ENCODE data around the gene LMO4. TPM values are rescaled to one million over a fixed set of nuclear protein-coding genes. Genes with fewer than 3 reads are reported as not detected.

The LMO4 gene
- 10 to 100 TPM; 19.8 to 60.5 (median 27.7) TPM for total RNA-seq
- 10 to 100 TPM; 20.5 to 50.2 TPM for polyA plus RNA-seq
- long read RNA-seq, donor 1, full-length matches to known transcripts: 6 of 12 reads
- long read RNA-seq, donor 1, partial matches to known transcripts: 0 of 12 reads
- long read RNA-seq, donor 1, other reads (novel, unspliced or antisense): 6 of 12 reads
- long read RNA-seq, donor 2, full-length matches to known transcripts: 6 of 13 reads
- long read RNA-seq, donor 2, partial matches to known transcripts: 1 of 13 reads
- long read RNA-seq, donor 2, other reads (novel, unspliced or antisense): 6 of 13 reads
- long read RNA-seq, donor 3, full-length matches to known transcripts: 3 of 9 reads
- long read RNA-seq, donor 3, partial matches to known transcripts: 2 of 9 reads
- long read RNA-seq, donor 3, other reads (novel, unspliced or antisense): 4 of 9 reads

GRCh38 chr1:87328272-87329050 lies at the start of gene LMO4:
LMO4 (plus strand) TSS chr1:87328880; CDS start chr1:87332016, 3,136 bp downstream.
- 0 to 1% methylated on average over 62 to 93 of the region's 93 CpGs for WGBS, 2 donors
- intact Hi-C loops (cut with DNase I): loop anchor here in 7 of 10 donors (5.0 to 10.0 kb wide), 7 partner anchors 146 to 736 kb away; no protein-coding TSS in a partner anchor

GRCh38 chr1:87279536-87279875 lies 49.2 kb upstream of the LMO4 start:
- no peaks in the 10 kb centered on the region for H3K27me3 ChIP-seq
- intact Hi-C loops (cut with DNase I): loop anchor here in 3 of 10 donors (5.0 to 10.0 kb wide), 3 partner anchors 125 to 145 kb away; no protein-coding TSS in a partner anchor
- peaks cover 0 to 25% (median 4%) of the 10 kb centered on the region in 9 donors for H3K4me1 ChIP-seq
- H3K4me3 ChIP-seq: peak overlapping the region in 2 of 10 donors; percentile 3 to 10
- H3K9me3 ChIP-seq: no peaks in the 10 kb centered on the region
- ATAC-seq (peak; percentile 85 to 91 (median 89)), DNase-seq (peak in 1 of 2 donors; percentile 41)
- no peaks in the 10 kb centered on the region for H3K36me3 ChIP-seq
- peak overlapping the region; percentile 28 to 78 (median 66) for H3K27ac ChIP-seq
- 47 to 49% methylated on average over 2 of the region's 2 CpGs for WGBS, 2 donors
- TF ChIP-seq CTCF (IDR thresholded peaks at IDR 0.05): no peak

More at GRCh38 chr1:87328272-87329050, at the start of gene LMO4:
- Histone ChIP-seq H3K9me3 (no peaks in the 10 kb centered on the region), H3K36me3 (peaks cover 0 to 8% (median 0%) of the 10 kb centered on the region in 9 donors), H3K4me1 (peaks cover 0 to 41% (median 22%) of the 10 kb centered on the region in 9 donors), H3K4me3 (peak within 1 kb of the TSS; percentile 64 to 88 (median 82)), H3K27ac (peak within 1 kb of the TSS; percentile 91 to 97 (median 96)), H3K27me3 (no peaks in the 10 kb centered on the region)
- peak; percentile 86 to 95 (median 91) for ATAC-seq
- no peak for TF ChIP-seq CTCF (IDR thresholded peaks at IDR 0.05)
- DNase-seq: peak; percentile 94 to 97

- Histone ChIP-seq H3K27ac (peak overlapping the region; percentile 28 to 78 (median 66)), H3K9me3 (no peaks in the 10 kb centered on the region), H3K27me3 (no peaks in the 10 kb centered on the region), H3K4me3 (no peak overlapping the region), H3K4me1 (peaks cover 0 to 25% (median 4%) of the 10 kb centered on the region in 9 donors), H3K36me3 (no peaks in the 10 kb centered on the region)
- ATAC-seq (peak in 1 of 8 donors; percentile 17), DNase-seq (no peak)
- TF ChIP-seq CTCF (IDR thresholded peaks at IDR 0.05): no peak
- WGBS, 2 donors: 66 to 71% methylated on average over 2 of the region's 2 CpGs
- intact Hi-C loops (cut with DNase I): loop anchor here in 7 of 10 donors (5.0 to 10.0 kb wide), 4 partner anchors 125 to 145 kb away; no protein-coding TSS in a partner anchor
Observed at GRCh38 chr1:87279966-87280535, 48.6 kb upstream of the LMO4 start.
